Retinal pigment epithelial cell (primary cell): ENCODE results near the gene PNLIPRP3.

Experiments used
- DNase-seq: peaks from one replicate; pipeline ENCODE4 v3.0.0-alpha.2; 2010; ENCODE audit warnings: low read depth
- H3K4me3 ChIP-seq: 2 replicates; pipeline ENCODE4 v1.5.1; 2011; ENCODE audit warnings: mild to moderate bottlenecking, low read length, control low read depth, moderate library complexity
- TF ChIP-seq, protein P1 (sequence below): conservative IDR thresholded peaks from 2 replicates; pipeline ENCODE4 v1.5.1; 2011; ENCODE audit warnings: low read depth, low read length, control low read depth, inconsistent platforms

Gene PNLIPRP3

DNA sequence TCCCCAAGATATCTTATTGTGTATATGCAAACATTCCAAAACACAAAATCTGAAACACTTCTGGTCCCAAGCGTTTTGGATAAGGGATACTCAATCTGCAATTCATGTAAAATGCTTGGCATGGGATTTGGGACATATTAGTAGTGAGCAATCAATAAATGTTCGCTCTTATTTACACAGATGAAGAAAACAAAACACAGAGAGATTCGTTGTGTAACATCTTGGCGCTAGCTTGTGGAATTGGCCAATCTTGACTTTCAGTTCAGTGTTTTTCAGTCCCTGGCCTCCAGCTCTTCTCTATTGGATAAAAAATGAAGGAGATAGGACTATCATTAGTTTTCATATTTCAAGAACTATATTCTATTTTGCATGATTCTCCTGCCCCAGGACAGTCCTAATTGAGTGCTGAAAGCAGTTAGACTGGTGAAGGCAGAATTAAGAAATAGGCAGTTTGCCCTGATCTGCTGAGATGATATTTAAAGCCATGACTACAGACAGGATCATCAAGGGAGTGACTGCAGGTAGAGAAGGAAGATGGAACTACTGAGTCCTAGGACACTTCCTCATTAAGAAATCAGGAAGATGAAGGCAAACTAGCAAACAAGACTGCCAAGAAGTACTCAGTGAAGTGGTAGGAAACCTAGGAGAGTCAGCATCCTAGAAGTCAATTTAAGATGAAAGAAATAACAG, 1.8 kb downstream of the PNLIPRP3 start:
- TF ChIP-seq, protein P1, sequence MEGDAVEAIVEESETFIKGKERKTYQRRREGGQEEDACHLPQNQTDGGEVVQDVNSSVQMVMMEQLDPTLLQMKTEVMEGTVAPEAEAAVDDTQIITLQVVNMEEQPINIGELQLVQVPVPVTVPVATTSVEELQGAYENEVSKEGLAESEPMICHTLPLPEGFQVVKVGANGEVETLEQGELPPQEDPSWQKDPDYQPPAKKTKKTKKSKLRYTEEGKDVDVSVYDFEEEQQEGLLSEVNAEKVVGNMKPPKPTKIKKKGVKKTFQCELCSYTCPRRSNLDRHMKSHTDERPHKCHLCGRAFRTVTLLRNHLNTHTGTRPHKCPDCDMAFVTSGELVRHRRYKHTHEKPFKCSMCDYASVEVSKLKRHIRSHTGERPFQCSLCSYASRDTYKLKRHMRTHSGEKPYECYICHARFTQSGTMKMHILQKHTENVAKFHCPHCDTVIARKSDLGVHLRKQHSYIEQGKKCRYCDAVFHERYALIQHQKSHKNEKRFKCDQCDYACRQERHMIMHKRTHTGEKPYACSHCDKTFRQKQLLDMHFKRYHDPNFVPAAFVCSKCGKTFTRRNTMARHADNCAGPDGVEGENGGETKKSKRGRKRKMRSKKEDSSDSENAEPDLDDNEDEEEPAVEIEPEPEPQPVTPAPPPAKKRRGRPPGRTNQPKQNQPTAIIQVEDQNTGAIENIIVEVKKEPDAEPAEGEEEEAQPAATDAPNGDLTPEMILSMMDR, result no peak
- no peak overlapping the region for H3K4me3 ChIP-seq
- no peak for DNase-seq

DNA sequence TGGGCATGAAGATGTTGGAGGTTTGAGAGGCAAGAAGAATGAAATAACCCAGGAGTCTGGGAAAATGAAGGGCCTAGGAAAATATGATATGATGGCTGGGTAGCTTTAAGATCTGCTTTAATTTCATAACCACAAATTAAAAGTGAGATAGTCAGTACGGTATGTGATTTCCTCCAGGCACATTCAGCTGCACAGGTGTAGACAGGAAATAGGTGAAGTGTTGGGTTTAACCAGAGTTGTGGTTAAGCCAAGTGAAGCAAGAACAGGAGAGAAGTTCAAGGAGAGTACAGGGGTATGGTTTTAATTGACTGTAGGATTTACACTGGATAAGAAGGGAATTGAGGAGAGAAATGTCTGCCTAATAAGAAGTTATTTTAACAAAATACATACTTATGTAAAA, 2.6 kb downstream of the PNLIPRP3 start:
- H3K4me3 ChIP-seq, result no peak overlapping the region
- TF ChIP-seq, protein P1, result no peak
- DNase-seq, result no peak

DNA sequence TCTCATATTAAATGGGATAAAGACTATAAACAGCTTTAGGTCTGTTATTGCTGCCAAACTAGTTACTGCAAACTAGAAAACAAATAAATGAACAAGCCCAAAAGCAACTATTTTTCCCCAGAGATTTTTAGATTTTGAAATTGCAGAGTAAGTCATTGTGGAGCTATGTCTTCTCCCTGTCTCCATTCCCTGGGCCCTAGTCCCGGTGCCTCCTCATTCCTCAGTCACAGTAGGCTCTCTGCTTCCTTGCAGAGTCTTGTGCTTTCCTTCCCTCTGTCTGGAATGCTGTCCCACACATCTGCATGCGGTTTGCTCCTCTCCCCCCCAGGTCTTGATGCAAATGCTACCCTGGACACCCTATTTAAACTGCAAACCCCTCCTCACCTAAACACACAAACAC, 4.0 kb downstream of the PNLIPRP3 start:
- TF ChIP-seq, protein P1, result no peak
- no peak overlapping the region for H3K4me3 ChIP-seq

DNA sequence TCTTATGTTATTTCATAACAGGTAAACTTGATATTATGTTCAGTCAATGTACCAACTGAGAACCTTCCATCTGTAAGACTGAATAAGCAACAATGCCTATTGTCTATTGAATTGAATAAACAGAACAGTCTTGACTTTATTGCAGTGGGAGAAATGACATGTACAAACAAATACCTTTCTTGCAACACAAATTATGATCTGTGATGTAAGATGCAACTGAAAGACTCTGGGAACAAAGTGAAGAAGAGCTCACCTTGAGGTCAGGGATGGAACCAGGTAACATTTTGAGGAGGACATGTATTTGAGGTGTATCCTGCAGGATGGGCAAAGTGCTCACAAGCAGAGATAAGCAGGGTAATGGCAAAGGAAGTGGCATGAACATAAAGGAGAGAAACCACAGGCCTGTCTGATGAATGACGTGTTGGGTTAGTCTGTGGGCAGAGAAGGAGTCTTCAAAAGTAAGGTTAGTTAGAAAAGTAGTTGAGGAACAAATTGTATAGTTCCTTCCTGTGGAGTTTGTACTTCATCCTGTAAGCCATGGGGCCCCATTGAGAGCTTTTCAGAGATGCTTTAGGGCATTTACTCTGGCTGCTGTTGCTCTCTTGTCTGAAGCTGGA, 9.5 kb downstream of the PNLIPRP3 start:
- no peak for DNase-seq
- TF ChIP-seq, protein P1, result no peak
- no peak overlapping the region for H3K4me3 ChIP-seq

More for the DNA sequence above, 4.0 kb downstream of the PNLIPRP3 start:
- DNase-seq, result no peak

DNA sequence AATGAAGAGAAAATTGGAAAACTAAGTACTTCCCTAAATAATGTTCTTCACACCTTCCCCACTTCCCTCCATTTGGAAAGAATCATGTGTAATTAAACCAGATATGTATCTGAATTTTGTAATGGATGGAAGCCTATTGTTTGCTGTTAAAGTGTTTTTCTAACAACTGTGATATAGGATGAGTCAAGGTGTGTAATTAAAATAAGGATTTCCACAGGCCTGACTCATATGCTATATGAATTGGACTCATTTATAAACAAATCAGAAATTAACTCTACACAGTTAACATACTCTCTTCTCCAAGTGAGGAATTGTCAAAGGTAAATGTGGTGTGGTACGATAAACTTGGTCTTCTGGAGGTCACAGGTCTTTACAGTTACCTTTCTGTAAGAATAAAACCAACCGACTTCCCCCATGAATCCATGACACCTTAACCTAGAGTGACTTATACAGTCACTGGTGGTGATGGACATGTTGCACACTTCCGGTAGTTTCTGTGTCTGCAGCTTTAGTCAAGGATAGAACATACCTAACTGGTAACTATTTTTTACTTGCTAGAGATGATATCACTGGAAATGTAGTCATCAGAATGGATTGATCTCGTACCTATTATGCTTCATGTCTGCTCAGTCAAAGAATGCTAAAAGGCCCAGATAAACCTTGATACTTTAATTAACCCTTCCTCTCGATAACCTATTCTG, 12.8 kb downstream of the PNLIPRP3 start:
- no peak overlapping the region for H3K4me3 ChIP-seq
- TF ChIP-seq, protein P1, result no peak
- DNase-seq, result no peak

GRCh38 chr10:116444527-116445142, 17.0 kb downstream of the PNLIPRP3 start:
- TF ChIP-seq, protein P1, result peak; percentile 89
- DNase-seq, result no peak
- H3K4me3 ChIP-seq, result no peak overlapping the region
